ENCODE data around the gene SCARB1. TPM values are rescaled to one million over a fixed set of nuclear protein-coding genes. Genes with fewer than 3 reads are reported as not detected.
A peak's percentile ranks its signal among the peaks of the same experiment; 100 is the strongest.

Gene SCARB1
- total RNA-seq, 1 experiment from 2014 or later, result 19.5 TPM

GRCh38 chr12:124734224-124734788, 129.4 kb downstream of the SCARB1 start:
- DNase-seq (ENCODE audit: low read depth), result no peak

GRCh38 chr12:124733086-124733485, 130.6 kb downstream of the SCARB1 start:
- DNase-seq (ENCODE audit: low read depth), result no peak

- DNase-seq (ENCODE audit: low read depth), result no peak
These were observed 131.2 kb downstream of the SCARB1 start for GRCh38 chr12:124732275-124733075.

- no peak for DNase-seq (ENCODE audit: low read depth)
These were observed 131.8 kb downstream of the SCARB1 start for GRCh38 chr12:124731869-124732268.

- no peak for DNase-seq (ENCODE audit: low read depth)
These were observed 133.2 kb downstream of the SCARB1 start for GRCh38 chr12:124730455-124730932.

- no peak for DNase-seq (ENCODE audit: low read depth)
These were observed 135.7 kb downstream of the SCARB1 start for GRCh38 chr12:124727922-124728321.

GRCh38 chr12:124727264-124727800, 136.3 kb downstream of the SCARB1 start:
- peak; percentile 55 for DNase-seq (ENCODE audit: low read depth)

Small RNA genes lying within 50 kb of the gene (small RNA-seq; reads per million reads assigned to genes)
- gene RNU6-927P, result not detected

Other genes with a start within 250 kb of the SCARB1 start
- 1,483 and 1,600 TPM in 2 replicates for gene UBC, start 50.8 kb upstream of the SCARB1 start, total RNA-seq (2014; rRNA removed; shearing (Covaris generic))
- gene DHX37, start 125.3 kb upstream of the SCARB1 start, total RNA-seq (2014; rRNA removed; shearing (Covaris generic)), result 38.4 and 41.6 TPM in 2 replicates
- 13.0 and 18.0 TPM in 2 replicates for gene BRI3BP, start 129.8 kb upstream of the SCARB1 start, total RNA-seq (2014; rRNA removed; shearing (Covaris generic))
- gene AACS, start 201.6 kb upstream of the SCARB1 start, total RNA-seq (2014; rRNA removed; shearing (Covaris generic)), result 13.1 and 13.4 TPM in 2 replicates